Fibroblast of mammary gland (primary cell): Measurements from ENCODE around the gene FAT2.

Source experiments
- DNase-seq: peaks from one replicate; pipeline ENCODE4 v3.0.0-alpha.2; 2010; ENCODE audit warnings: low read depth
- H3K4me3 ChIP-seq: 2 replicates; pipeline ENCODE4 v1.5.1; 2011; ENCODE audit warnings: low read depth, mild to moderate bottlenecking, low read length, moderate library complexity; ENCODE audit not compliant: control insufficient read depth
- TF ChIP-seq, protein P1 (sequence below): conservative IDR thresholded peaks from 2 replicates; pipeline ENCODE4 v1.5.1; 2011; ENCODE audit warnings: low read depth, low read length, inconsistent platforms; ENCODE audit not compliant: control insufficient read depth, insufficient read depth

Gene FAT2

DNA sequence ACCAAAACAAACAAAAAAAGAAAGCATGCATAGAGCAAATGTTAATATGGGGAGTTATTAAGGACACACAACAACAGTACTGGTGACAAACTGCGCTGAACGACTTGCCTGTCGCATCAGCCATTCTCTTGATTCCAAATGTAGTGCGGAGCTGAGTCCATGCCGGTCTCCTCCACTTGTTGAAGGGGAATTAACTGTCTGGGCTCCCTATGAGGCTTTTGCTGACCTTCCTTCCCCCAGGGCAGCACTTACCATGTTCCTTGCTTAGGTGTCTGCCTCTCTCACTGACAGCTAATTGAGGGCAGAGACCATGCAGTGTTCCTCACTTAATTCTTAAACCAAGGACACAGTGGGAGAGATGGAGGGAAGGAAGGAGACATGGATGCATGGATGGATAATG is 40.8 kb upstream of the FAT2 start:
- DNase-seq, result no peak
- TF ChIP-seq, protein P1, sequence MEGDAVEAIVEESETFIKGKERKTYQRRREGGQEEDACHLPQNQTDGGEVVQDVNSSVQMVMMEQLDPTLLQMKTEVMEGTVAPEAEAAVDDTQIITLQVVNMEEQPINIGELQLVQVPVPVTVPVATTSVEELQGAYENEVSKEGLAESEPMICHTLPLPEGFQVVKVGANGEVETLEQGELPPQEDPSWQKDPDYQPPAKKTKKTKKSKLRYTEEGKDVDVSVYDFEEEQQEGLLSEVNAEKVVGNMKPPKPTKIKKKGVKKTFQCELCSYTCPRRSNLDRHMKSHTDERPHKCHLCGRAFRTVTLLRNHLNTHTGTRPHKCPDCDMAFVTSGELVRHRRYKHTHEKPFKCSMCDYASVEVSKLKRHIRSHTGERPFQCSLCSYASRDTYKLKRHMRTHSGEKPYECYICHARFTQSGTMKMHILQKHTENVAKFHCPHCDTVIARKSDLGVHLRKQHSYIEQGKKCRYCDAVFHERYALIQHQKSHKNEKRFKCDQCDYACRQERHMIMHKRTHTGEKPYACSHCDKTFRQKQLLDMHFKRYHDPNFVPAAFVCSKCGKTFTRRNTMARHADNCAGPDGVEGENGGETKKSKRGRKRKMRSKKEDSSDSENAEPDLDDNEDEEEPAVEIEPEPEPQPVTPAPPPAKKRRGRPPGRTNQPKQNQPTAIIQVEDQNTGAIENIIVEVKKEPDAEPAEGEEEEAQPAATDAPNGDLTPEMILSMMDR, result no peak
- H3K4me3 ChIP-seq, result no peak overlapping the region

DNA sequence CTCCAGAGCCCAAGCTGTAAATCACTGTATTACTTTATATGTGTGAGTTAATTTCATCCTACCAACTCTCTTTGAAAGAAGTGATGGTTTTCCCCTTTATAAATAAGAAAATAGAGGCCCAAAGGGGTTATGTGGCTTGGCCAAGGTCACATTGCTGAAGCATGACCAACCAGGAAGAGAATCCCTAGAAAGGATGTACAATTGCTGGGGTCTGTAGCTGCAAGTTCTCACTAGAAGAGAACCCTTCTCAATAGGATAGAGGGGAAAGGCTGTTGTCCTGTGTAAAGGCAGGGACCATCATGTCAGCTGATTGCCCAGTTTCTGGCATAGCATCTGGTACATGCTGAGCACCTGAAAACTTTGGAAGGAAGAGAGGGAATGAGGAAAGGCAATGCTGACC is 39.0 kb upstream of the FAT2 start:
- DNase-seq, result no peak
- no peak overlapping the region for H3K4me3 ChIP-seq
- TF ChIP-seq, protein P1, result no peak

DNA sequence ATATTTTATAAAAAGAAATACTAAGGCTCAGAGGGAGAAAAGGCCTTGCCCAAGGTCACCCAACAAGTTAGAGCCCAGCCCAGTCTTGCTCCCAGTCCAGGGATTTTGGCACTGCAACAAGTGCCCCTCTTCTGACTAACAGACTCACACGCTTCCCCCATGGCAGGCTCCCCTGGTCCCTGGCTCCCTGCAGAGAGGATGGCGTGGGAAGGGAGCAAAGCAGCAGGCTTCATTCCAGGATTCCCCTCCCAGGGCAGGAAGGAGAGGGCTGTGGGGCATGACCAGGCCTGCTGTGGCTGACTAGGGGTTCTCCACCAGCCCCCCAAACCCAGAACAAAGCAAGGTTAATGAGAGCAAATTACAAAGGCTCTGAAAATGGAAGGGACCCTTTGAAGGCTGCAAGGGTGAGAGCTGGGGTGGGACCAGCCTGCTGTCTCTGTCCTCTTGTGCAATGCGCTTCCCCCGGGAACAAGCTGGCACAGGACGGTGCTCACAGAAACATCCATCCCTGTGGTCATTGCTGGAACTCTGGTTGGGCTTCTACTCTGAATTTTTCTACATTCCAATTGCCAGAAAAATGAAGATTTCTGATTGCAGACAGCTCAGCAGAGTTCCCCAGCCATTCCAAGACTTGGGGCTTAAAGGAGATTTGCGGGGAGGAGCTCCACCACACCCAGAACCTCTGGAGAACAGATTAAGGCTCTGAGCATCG is 37.1 kb upstream of the FAT2 start:
- H3K4me3 ChIP-seq, result no peak overlapping the region
- TF ChIP-seq, protein P1, result no peak
- no peak for DNase-seq

DNA sequence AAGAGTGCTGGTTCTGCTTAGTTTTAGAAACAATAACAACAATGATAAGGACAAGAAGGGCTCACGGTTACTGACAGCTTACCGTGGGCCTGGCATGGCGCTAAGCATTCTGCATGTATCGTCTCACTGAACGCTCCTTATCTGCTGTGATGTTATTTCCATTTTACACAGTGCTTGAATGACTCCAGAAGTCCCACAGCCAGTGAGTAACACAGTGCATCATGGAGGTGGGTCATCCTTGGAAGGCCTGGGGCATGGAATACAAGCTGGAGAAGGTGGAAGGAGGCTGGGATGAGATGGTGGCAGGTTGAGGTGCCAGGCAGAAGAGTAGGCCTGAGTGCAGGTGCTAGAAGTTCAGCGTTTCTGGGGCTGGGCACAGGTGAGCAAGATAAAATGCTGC is 36.5 kb upstream of the FAT2 start:
- DNase-seq, result no peak

DNA sequence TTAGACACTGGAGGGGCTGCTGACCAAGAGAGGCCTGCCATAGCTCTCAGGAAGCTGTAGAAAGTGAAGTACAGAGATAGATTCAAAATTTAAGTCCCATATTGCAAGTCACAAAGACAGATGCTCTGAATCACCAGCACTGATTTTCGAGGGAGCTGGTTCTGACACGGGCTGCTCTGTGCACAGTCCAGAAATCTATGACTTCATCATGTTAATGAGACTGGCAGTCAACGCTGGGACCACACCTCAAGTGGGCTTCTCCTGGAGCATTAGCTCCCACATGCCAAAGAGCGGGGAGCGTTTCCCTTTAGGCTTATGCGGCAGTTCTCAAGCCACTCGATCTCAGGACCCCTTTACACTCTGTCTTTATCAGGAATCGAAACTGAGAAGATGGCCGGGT is 34.2 kb upstream of the FAT2 start:
- no peak overlapping the region for H3K4me3 ChIP-seq
- TF ChIP-seq, protein P1, result no peak
- no peak for DNase-seq

More for the DNA sequence above, 36.5 kb upstream of the FAT2 start:
- TF ChIP-seq, protein P1, result no peak
- no peak overlapping the region for H3K4me3 ChIP-seq

DNA sequence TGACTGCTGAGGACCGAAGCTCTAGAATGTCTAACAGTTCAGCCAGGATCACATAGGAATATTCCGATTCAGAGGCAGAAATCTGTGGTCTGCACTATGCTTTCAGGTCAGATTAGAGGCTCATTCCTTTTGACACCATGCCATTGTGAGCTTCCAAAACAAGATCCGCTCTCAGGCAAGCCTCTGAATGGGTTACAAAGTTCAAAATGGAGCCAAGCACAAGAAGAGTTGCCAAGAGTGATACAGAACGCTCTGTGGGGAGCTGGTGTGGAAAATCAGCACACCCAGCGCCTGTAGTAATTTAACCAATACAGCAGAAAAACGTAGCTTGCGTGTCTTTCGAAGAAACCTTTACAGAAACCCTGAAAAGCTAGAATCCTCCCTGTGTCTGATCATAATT is 33.3 kb upstream of the FAT2 start:
- DNase-seq, result peak; percentile 15

More for the DNA sequence above, 33.3 kb upstream of the FAT2 start:
- TF ChIP-seq, protein P1, result no peak
- H3K4me3 ChIP-seq, result no peak overlapping the region
